ENCODE data around the gene APOBEC3A.

APOBEC3A gene

GRCh38 chr22:38957046-38957770 is at the start of gene APOBEC3A:
Gene APOBEC3A (plus strand): TSS chr22:38957609. CDS start chr22:38957692, 83 bp downstream.
- no peak for DNase-seq (ENCODE audit: low read depth)

GRCh38 chr22:38907767-38908166 is 49.6 kb upstream of the APOBEC3A start:
- DNase-seq (ENCODE audit: low read depth), result no peak

GRCh38 chr22:38911434-38911833 is 46.0 kb upstream of the APOBEC3A start:
- no peak for DNase-seq (ENCODE audit: low read depth)

GRCh38 chr22:38919631-38920190 is 37.7 kb upstream of the APOBEC3A start:
- no peak for DNase-seq (ENCODE audit: low read depth)

- DNase-seq (ENCODE audit: low read depth), result no peak
These were observed 36.3 kb upstream of the APOBEC3A start for GRCh38 chr22:38921120-38921519.

GRCh38 chr22:38921806-38922205 is 35.6 kb upstream of the APOBEC3A start:
- no peak for DNase-seq (ENCODE audit: low read depth)

GRCh38 chr22:38923463-38924346 is 33.7 kb upstream of the APOBEC3A start:
- DNase-seq (ENCODE audit: low read depth), result peak; percentile 84

- peak; percentile 74 for DNase-seq (ENCODE audit: low read depth)
These were observed 33.0 kb upstream of the APOBEC3A start for GRCh38 chr22:38924347-38924952.

GRCh38 chr22:38925571-38926041 is 31.8 kb upstream of the APOBEC3A start:
- DNase-seq (ENCODE audit: low read depth), result no peak

GRCh38 chr22:38927033-38927781 is 30.2 kb upstream of the APOBEC3A start:
- peak; percentile 34 for DNase-seq (ENCODE audit: low read depth)

GRCh38 chr22:38930512-38930911 is 26.9 kb upstream of the APOBEC3A start:
- no peak for DNase-seq (ENCODE audit: low read depth)

- no peak for DNase-seq (ENCODE audit: low read depth)
These were observed 22.4 kb upstream of the APOBEC3A start for GRCh38 chr22:38935023-38935422.

- no peak for DNase-seq (ENCODE audit: low read depth)
These were observed 21.8 kb upstream of the APOBEC3A start for GRCh38 chr22:38935616-38936015.

- no peak for DNase-seq (ENCODE audit: low read depth)
These were observed 20.8 kb upstream of the APOBEC3A start for GRCh38 chr22:38936562-38936961.

- no peak for DNase-seq (ENCODE audit: low read depth)
These were observed 20.4 kb upstream of the APOBEC3A start for GRCh38 chr22:38937036-38937435.

GRCh38 chr22:38937541-38937940 is 19.9 kb upstream of the APOBEC3A start:
- DNase-seq (ENCODE audit: low read depth), result no peak

- no peak for DNase-seq (ENCODE audit: low read depth)
These were observed 19.2 kb upstream of the APOBEC3A start for GRCh38 chr22:38938221-38938620.

GRCh38 chr22:38938925-38939324 is 18.5 kb upstream of the APOBEC3A start:
- no peak for DNase-seq (ENCODE audit: low read depth)

- peak; percentile 25 for DNase-seq (ENCODE audit: low read depth)
These were observed 16.5 kb upstream of the APOBEC3A start for GRCh38 chr22:38940811-38941384.

GRCh38 chr22:38941488-38941987 is 15.9 kb upstream of the APOBEC3A start:
- peak; percentile 21 for DNase-seq (ENCODE audit: low read depth)

GRCh38 chr22:38942702-38943101 is 14.7 kb upstream of the APOBEC3A start:
- DNase-seq (ENCODE audit: low read depth), result no peak
